Stimulated activated CD4-positive, alpha-beta T cell treated with anti-CD3 and anti-CD28 coated beads, Interleukin-2, amount 100 ng/mL, for 48 hours (primary cell): Measurements from ENCODE around the gene SPRING1.
"Not testable (repeated sequence)": the region's sequence is repeated elsewhere in the genome, so short reads cannot be mapped to it uniquely, and the experiment has no call there.

Experiments
- DNase-seq, 2 donors: peaks; one replicate each; pipeline ENCODE4 v3.0.0-alpha.2; 2020

Gene SPRING1, protein sequence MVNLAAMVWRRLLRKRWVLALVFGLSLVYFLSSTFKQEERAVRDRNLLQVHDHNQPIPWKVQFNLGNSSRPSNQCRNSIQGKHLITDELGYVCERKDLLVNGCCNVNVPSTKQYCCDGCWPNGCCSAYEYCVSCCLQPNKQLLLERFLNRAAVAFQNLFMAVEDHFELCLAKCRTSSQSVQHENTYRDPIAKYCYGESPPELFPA

DNA sequence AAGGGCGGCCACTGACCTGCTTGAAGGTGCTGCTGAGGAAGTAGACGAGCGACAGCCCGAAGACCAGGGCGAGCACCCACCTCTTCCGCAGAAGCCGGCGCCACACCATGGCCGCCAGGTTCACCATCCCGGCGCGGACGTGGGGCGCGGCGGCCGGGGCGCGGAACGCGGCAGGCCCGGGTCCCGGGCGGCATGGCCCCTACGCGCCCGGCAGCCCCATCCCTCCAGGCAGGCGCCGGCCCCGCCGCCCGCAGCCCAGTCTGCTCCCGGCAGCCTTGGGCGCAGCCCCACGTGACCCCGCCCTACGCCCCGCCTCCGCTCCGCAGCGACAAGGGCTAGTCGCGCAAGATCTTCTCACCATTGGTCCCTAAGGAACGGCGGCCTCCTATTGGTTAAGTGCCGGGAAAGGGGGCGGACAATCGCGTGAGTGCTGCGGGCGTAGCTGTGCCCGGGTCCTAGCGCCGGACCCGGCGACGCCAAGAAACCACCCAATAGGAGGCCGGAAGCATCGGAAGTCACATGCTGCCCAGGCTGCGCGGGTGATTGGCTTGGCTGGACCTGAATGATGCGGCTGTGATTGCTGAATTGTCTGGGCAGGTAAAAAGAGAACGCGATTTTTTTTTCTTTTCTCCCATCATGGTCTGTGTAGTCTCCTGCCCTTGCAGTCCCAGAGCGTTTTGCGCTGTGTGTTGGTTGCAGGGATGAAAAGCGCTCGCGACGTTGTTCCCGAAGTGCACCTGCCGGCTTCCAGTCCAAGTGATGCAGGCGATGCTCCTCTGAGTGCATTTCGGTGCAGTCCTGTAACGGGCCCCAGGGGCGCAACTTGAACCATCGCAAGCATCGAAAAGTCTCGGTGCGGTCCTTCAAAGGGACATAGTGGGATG is at the start of gene SPRING1, which contains the start of gene RNFT2:
TSS of gene SPRING1 (minus strand) at position 296 of the 884 bp plus-strand sequence. CDS start at position 127, 169 bp downstream.
TSS of gene RNFT2 (plus strand) at position 542 of the 884 bp plus-strand sequence. CDS start 2,183 bp downstream, outside the sequence.
- peak; percentile 97 for DNase-seq

DNA sequence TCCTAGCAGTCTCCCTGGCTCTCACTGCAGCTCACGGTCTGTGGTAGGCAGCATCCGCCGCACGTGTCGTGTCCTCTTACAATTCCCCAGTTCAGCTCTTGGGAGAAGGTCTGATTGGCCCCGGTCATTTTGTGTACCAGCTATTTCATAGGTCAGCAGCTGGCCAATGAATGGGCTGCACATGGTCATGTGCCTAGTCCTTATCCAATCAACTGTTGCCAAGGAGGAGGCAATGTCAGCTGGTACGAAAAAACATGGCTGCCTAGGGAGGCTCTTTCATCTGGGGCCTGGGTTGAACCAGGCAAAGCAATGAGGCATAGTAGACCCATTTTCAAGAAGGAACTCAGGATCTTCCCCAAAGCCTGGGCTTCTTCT is 46.4 kb upstream of the SPRING1 start:
- DNase-seq, result no peak

DNA sequence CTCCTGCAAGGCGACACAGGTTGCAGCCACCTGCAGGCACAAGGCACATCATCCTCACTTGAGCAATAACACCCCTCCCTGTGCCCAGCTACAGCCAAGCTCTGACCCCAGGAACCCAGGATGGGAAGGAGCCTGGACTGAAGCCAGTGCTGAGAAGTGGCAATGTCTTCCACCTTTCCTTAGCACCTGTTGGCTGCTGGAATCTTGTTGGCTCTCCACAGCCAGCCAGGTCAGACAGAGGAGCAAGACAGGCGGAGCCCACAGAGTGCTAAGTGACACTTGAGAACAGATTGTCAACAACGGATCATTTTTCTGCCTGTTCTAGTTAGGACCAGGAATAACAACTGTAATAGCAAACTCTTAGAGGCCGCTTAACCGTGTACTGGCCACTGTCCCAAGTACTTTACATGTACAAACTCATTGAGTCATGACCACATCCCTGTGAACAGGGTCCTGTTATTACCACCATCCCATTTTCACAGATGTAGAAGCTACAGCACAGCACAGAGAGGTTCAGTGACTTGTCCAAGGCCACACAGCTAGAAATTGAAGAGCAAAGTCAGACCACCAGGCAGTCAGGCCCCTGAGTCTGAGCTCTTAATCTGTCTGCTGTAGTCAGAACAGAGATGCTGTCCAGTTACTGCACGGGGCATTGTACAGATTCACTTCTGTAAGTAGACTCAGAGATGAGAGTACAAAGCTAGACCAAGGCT is 45.8 kb upstream of the SPRING1 start:
- no peak for DNase-seq

DNA sequence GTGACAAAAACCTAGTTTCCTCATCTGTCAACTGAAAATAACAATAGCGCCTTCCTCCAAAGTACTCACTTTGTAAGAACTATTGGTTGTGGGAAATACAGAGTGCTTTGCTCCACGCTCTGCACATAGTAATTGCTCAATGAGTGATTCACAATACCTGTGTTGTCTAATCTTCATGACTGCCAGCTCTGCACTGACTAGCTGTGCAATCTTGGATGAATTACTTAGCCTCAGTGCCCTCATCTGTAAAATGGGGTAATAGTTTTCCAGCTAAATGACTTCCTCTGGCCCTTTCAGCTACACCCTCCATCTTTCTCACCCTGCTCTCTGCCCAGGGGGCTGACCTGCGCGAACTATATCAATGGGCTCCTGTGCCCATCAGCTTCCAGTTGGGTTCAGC is 43.1 kb upstream of the SPRING1 start:
- no peak for DNase-seq

DNA sequence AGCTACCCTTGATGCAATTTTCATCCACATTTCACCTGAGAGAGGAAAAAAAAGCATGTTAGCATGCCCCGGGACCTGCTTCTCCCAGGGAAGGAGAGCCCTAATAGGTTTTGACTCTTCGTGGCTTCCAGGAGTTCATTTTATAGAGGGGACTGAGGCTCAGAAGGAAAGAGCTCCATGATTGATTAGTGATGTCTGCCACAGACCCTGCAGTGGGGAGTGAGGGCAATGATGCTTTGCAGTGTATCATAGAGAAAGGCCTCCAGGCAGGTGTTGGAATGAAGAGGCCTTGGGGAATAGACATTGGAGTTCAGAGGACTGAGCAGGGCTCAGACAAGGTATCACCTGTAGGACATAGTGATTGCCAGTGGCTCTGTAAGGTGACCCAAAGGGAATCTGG is 41.7 kb upstream of the SPRING1 start:
- no peak for DNase-seq

DNA sequence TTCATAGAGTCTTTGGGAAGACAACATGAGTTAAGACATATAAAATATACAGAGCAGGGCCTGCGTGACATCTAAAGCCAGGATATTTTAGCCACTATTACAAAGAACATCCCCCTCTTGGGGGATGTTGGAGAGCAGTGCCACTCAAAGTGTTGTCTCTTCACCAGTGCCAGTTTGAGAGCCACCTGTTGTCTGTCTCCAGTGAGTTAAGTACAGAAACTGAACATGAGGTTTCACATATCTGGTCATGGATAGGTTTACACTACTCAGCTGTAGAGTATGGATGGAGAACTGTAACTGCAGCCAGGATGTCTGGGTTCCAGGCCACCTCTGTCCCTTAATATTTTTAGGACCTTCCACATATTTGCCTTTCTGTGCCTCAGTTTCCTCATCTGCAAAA is 39.4 kb upstream of the SPRING1 start:
- DNase-seq, result no peak

DNA sequence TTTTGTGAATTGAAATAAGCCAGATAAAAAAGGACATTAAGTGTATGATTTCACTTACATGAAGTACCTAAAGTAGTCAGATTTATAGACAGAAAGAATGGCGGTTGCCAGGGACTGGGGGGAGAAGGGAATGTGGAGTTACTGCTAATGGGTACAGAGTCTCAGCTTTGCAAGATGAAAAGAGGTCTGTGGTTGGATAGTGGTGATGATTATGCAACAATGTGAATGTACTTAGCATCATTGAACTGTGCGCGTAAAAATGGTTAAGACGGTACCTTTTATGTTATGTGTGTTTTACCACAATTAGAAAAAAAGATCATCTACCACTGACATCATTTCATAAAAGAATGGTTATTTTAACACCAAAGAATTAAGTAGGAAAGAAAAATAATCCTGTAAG is 36.2 kb upstream of the SPRING1 start:
- DNase-seq, result no peak

DNA sequence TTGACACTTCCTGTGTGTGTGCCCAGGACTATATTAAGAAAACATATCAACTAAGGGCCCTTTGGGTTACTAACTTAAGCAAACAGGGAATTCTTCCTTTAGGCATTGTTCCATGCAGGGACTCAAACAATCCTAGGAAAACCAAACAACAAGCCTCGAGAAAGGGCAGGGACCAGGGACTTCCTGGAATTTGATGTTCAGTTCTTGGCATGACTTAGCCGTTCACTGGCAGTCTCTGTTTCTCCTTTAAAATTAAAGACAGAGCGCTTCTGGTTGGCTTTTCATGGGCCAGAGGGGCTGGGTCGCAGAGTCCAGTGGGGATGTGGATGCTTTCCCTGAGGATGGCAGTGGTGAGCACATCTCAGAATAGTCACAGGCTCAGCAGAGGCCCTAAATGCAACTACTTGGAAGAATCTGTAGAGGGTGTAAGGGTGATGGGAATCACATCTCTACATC is 35.4 kb upstream of the SPRING1 start:
- no peak for DNase-seq

DNA sequence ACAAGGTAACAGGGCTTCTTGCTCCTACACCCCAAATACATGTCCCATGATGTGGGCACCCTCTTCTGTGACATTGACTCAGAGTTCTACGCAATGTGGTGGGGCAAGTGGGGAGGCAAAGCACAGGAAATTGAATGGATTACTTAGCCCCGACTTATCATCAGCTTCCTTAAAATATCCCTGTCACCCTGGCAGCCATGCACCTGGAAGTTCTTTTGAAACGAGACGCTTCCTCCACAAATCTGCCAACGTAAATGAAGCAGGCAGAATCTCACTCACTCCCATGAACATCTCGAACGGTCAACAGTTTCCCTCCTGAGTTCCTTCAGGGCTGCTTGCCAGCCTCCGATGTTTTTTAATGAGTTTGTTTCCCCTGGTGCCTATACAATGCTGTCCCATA is 33.8 kb upstream of the SPRING1 start:
- DNase-seq, result no peak

DNA sequence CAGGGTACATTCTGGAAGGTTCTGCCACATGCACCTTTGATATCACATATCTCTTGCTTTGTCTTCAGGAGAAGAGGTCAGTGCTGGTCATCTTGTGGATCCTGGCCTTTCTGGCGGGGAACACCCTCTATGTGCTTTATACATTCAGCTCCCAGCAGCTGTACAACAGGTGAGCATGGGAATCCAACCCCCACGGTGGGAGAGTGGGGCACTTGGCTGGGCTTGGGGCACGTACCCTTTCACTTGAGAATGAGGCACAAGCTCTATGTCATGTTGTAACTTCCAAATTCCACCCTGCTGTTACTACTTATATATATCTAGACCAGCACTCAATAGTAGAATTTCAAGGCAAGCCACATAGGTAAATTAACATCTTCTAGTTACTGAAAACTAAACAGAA is 28.9 kb upstream of the SPRING1 start:
- no peak for DNase-seq

DNA sequence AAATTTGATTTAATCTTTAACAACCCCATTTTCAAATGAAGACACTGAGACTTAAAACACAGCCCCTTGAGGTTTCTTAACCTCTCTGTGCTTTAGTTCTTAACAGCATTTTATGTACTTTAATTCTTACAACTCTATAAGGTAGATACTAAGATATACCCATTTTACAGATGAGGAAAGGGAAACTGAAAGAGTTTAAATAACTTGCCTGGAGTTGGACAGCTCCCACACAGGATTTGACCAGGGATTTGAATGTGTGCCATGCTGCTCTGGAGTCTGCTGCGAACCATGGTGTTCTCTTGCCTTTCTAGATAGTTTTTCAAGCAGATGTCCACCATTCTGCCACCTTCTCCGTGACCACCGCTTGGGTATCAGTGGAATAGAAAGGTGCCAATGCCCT is 28.4 kb upstream of the SPRING1 start:
- DNase-seq, result no peak

DNA sequence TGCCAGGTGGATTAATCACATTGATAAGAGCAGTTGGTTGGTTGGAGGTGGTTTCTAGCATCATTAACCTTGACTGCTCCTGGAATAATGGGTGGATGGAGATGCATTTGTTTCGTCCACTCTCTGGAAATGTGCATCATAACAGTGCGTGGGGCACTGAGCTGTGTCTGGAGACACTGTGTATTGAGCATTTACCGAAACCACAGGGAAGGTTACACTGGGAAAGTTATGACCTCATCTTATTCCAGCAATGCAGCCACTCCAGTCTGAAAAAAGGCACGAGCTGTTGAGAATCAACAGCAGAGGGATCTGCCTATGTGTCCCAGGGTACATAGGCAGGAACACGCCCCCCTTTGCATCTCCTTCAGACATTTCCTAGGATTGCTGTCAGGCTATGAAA is 27.4 kb upstream of the SPRING1 start:
- no peak for DNase-seq

DNA sequence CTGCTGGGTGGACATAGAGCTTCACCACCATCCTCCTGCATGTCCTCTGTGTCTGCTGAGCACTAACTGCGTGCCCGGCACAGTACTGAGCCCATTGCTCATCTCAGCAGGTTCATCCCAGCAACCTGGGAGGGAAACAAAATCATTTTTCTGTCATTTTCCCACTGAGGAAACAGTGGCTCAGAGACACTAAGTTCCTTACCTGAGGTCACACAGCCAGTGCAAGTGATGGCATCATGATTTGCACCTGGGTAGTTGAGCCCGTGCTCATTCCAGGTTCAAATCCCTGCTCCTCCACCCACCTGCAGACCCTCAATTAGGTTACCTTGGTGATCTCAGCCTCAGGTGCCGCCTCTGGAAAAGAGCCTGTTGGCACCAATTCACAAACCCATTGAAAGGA is 23.6 kb upstream of the SPRING1 start:
- DNase-seq, result no peak

DNA sequence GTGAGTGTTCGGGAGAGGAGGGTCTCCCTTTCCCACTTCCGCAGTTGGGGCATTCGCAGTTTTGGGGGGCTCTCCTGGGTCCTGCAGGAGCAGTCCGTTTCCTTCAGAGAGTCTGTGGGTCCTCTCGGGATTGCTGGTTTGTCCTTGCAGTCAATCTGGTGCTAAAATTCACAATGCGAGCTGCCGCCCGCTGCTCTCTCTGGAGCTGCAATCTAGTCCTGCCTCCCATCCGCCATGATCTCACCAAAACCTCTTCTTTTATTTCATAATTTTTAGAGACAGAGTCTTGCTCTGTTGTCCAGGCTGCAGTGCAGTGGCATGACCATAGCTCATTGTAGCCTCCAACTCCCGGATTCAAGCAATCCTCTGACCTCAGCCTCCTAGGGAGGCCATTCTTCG is 22.8 kb upstream of the SPRING1 start:
- no peak for DNase-seq

DNA sequence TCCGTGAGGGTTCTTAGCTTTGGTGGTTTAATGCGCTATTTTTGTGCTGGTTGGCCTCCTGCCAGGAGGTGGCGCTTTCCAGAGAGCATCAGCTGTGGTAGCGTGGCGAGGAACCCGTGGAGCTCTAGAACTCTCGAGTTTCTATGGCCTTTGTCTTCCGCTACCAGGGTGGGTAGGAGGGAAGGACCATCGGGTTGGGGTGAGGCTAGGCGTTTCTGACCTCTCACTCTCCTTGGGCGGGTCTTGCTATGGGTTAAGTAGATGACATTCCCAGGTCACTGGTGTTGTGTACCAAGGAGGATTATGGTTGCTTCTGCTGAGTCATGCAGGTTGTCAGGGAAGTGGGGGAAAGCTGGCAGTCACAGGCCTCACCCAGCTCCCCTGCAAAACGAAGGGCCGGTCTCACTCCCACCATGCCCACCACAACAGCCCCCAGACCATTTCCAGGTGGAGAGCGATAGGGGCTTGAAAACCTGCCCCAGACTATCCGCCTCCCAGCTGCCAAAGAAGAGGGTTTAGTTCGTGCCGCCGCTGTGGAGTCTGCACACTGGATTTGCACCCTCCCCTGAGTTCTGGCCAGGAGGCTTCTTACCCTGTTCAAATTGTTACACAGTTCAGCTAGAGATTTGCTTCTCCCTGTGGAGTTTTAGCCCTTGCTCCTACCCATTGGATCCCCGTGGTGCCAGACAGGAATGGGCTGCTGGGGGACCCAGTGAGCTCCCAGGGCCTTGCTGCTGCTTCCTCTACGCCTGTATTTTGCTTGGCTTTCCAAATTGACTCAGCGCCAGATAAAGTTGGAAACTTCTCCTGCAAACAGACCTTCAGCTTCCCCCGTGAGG is 22.1 kb upstream of the SPRING1 start:
- DNase-seq, result peak in 1 of 2 donors; percentile 19

DNA sequence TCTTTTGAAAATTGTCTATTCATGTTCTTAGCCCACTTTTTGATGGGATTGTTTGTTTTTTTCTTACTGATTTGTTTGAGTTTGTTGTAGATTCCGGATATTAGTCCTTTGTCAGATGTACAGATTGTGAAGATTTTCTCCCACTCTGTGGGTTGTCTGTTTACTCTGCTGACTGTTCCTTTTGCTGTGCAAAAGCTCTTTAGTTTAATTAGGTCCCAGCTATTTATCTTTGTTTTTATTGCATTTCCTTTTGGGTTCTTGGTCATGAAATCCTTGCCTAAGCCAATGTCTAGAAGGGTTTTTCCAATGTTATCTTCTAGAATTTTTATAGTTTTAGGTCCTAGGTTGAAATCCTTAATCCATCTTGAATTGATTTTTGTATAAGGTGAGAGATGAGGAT is 16.9 kb upstream of the SPRING1 start:
- not testable (repeated sequence) for DNase-seq

DNA sequence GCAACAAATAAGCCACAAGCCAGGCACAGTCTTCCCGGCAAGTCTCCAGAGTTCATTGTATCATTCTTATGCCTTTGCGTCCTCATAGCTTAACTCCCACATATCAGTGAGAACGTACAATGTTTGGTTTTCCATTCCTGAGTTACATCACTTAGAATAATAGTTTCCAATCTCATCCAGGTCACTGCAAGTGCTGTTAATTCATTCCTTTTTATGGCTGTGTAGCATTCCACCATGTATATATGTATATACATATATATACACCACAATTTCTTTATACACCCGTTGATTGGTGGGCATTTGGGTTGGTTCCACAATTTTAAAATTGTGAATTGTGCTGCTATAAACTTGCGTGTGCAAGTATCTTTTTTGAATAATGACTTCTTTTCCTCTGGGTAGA is 16.2 kb upstream of the SPRING1 start:
- not testable (repeated sequence) for DNase-seq

DNA sequence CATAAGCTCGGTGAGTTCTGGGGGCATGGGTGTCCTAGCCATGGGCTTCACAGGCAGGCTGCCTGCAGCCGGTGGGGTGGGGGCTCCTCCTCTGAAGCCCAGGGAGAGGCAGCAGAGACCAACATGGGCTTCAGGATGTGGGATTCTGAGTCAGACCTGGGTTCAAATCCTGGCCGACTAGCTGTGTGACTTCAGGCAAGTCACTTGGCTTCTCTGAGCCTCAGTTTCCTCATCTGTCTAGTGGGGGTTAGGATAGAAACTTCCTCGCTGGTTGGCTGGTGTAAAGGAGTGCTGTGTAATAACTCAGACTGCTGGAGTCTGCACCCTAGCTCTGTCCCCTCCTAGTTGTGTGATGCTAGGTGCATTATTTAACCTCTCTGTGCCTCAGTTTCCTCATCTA is 12.4 kb upstream of the SPRING1 start:
- no peak for DNase-seq

DNA sequence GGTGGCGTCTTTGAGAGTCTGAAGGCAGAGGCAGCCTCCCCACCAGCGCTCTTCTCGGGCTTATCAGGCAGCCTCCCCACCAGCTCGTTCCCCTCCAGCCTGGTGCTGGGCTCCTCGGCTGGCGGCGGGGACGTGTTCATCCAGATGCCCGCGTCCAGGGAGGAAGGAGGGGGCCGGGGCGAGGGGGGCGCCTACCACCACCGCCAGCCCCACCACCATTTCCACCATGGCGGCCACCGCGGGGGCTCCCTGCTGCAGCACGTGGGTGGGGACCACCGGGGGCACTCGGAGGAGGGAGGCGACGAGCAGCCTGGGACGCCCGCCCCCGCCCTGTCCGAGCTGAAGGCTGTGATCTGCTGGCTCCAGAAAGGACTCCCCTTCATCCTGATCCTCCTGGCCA is 12.0 kb upstream of the SPRING1 start:
- no peak for DNase-seq

DNA sequence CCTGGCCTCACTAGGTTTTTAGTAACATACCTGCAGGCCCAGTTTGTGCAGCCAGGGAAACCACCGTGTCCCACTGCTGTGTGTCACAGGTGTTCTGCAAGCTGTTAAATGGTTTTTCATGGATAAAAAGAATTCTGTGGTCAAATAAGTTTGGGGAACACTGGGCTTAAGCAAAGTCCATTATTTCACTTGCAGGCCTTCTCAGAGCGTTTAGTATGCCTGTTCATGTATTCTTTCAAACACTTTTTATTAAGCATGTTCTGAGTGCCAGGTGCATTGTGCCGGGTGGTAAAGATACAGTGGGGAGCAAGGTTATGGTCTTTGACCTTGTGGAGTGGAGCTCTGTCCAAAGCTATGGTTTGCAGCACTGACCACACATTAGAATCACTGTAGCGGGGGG is 7.7 kb upstream of the SPRING1 start:
- DNase-seq, result no peak

DNA sequence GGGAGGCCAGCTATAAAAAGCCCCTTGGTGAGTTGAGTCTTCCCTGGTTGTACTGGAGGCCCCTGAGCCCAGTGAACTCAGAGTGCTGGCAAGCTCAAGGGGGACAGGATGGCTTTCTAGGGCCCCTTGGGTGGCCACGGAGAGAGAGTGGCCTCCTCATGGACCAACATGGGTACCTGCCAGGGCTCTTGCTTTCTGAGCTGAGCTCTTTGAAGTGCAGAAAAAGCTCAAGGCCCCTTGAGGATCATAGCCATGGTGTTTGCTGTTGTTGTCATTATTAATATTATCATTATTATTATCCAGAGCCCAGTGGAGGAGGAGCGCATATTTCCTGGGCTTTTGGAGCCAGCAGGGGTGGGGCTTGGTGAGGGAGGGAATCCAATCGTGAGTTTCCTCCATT is 6.9 kb upstream of the SPRING1 start:
- no peak for DNase-seq

DNA sequence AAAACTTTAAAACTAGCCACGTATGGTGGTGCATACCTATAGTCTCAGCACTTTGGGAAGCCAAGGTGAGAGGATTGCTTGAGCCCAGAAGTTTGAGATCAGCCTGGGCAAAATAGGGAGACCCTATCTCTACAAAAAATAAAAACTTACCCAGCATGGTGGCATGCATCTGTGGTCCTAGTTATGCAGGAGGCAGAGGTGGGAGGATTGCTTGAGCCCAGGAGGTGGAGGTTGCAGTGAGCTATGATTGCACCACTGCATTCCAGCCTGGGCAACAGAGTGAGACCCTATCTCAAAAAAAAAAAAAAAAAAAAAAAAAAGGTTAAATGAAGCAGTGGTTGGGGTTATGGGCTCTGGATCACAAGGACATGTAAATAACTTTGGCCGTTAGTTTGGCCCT is 4.9 kb upstream of the SPRING1 start:
- DNase-seq, result not testable (repeated sequence)
